GM21619 (cell line): ENCODE measurements around the gene SLC38A11.
A peak's percentile ranks its signal among the peaks of the same experiment; 100 is the strongest.
"Not testable (repeated sequence)": the region's sequence is repeated elsewhere in the genome, so short reads cannot be mapped to it uniquely, and the experiment has no call there.

Experiments
- ATAC-seq: cut with Tn5 transposase; IDR thresholded peaks from one replicate; pipeline ENCODE4 v1.9.1; 2021; ENCODE audit not compliant: unreplicated experiment

SLC38A11 gene, protein sequence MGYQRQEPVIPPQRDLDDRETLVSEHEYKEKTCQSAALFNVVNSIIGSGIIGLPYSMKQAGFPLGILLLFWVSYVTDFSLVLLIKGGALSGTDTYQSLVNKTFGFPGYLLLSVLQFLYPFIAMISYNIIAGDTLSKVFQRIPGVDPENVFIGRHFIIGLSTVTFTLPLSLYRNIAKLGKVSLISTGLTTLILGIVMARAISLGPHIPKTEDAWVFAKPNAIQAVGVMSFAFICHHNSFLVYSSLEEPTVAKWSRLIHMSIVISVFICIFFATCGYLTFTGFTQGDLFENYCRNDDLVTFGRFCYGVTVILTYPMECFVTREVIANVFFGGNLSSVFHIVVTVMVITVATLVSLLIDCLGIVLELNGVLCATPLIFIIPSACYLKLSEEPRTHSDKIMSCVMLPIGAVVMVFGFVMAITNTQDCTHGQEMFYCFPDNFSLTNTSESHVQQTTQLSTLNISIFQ

DNA sequence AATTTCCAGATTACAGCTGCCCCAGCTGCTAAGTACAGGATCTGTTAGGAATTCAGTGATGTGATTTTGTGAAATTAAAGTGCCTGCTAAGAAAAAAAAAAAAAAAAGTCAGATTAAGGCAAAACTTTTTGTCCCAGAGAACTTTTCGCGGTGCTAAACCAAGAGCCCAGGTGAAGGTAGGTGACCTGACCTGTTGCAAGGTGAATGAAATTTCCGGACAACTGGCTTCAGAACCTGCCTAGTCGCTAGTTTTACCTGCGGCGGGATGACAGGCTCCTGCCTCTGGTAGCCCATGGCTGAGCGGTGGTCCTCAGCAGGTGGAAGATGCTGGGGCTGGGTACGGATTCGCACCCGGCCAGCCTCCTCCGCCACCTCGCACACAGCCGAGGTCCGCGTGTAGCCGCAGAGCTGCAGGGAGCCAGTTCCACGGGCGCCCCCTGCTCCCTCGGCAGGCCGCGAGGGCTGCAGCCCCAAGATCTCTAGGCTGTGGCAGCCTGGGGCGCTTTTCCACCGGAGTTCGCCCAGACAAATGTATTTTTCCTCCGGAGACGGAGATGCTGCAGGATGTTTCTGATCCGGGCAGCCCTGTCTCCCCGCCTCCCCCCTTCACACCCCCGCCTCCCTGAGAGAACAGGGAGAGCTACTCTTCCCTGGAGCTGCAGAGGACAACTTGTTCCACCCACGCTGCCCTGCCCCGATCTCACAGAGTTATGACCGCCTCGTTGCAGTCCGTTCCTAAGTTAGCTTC lies at the start of gene SLC38A11:
SLC38A11 (minus strand) TSS at position 572 of the 748 bp plus-strand sequence; CDS start at position 294, 278 bp downstream.
- ATAC-seq: no peak

DNA sequence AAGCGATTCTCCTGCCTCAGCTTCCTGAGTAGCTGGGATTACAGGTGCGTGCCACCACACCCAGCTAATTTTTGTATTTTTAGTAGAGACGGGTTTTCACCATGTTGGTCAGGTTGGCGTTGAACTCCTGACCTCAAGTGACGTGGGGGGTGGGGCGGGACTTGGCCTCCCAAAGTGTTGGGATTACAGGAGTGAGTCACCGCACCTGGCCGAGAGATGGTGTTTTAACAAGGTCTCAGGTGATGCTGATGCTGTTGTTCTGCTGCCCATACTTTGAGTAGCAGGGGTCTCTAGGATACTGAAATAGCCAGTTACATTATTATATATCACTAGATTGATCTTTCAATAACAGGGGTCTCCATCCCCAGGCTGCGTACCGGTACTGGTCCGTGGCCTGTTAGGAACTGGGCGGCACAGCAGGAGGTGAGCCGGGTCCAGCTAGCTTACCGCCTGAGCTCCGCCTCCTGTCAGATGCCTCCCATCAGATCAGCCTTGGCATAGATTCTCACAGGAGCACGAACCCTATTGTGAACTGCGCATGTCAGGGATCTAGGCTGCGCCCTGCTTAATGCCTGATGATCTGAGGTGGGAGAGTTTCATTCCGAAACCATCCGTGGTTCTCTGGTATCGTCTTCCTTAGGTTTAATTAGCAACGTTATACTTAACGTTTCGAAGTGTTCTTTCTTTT lies 48.3 kb upstream of the SLC38A11 start:
- no peak for ATAC-seq

DNA sequence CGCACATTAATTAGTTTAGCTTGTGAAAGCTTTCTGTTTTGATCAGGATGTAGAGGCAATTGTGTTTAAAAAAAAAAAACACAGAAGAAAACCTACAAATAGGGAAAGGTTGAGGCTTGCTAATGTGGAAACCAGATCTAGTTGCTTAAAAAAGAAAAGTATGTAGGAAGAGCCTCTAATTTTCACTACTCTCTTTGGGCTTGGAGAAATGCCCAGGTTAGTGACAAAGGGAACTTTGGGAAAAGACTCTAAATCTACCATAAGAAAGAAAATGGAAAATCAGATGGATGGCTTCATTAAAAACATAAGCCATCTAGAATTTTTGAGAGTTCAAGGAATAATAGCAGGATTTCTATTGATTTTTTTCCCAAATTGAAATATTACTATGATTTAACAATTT lies 47.3 kb upstream of the SLC38A11 start:
- ATAC-seq: no peak

DNA sequence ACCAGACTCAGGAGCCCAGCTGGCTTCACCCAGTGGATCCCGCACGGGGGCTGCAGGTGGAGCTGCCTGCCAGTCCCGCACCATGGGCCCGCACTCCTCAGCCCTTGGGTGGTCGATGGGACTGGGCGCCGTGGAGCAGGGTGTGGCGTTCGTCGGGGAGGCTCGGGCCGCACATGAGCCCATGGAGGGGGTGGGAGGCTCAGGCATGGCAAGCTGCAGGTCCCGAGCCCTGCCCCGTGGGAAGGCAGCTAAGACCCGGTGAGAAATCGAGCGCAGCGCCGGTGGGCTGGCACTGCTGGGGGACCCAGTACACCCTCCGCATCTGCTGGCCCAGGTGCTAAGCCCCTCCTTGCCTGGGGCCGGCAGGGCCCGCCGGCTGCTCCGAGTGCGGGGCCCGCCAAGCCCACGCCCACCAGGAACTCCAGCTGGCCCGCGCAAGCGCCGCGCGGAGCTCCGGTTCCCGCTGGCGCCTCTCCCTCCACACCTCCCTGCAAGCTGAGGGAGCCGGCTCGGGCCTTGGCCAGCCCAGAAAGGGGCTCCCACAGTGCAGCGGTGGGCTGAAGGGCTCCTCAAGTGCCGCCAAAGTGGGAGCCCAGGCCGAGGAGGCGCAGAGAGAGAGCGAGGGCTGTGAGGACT lies 39.5 kb upstream of the SLC38A11 start:
- not testable (repeated sequence) for ATAC-seq

DNA sequence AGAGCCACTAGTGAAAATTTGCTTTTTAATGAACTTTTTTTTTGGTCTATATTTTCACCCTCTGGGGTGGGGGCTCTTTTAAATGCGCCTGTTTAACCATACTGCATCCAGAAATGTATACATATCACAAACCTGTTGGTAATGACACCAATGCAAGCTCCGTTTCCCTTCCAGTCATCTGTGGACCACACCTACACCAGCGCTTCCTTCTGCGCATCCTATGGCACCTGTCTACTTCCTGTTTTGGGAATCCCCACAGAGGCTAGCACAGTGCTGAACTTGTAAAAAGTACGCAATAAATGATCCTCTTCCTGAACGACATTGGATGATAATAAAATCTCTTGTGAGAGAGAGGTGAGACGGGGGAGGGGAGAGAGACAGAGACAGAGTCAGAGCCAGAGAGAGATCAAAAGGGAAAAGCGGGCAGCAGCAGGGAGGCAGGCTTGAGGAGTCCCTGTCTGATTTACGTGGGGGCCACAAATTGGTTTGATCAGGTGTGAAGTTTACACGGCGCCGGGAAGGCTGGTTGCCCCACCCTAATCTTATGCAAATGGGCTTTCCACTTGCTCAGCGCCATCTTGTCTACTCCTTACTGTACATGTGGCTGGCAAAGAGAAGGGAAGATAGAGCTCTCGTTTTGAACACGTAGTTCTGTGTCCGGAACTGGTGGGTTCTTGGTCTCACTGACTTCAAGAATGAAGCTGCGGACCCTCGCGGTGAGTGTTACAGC lies 38.1 kb upstream of the SLC38A11 start:
- ATAC-seq: no peak

DNA sequence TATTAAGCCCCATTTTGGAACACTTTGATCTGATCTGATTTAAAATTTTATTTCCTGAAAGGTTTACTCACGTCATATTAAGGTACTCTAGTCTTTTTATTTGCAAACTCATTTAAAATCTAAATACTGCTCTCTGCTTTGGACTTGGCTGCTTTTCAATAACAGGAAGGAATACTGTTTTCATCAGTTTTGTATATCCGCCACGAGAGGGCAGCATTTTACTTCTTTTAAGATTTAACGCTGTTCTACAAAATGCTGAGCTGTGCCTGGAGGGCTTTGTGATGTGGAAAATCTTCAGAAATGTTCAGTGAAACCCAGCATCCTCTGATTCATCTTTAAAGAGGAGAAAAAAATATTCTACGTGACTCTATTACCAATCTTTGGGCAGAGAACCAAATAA lies 37.5 kb upstream of the SLC38A11 start:
- ATAC-seq: peak; percentile 75

DNA sequence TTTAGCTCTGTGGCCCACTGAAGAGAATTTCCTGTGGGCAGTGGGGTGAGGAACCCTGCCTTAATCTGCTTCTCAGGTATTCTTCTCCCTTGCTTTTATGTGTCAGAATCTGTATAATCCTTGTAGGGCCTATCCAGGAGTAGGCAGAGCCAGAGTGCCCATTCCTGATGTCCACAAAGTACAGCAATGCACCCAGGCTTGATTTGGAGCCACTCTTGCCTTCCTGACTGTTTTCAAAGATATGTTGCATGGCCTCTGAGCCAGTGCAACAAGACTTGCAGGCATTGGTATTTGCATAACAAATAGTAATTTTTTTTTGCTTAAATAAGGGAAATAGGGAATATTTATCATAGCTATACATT lies 36.7 kb upstream of the SLC38A11 start:
- not testable (repeated sequence) for ATAC-seq

DNA sequence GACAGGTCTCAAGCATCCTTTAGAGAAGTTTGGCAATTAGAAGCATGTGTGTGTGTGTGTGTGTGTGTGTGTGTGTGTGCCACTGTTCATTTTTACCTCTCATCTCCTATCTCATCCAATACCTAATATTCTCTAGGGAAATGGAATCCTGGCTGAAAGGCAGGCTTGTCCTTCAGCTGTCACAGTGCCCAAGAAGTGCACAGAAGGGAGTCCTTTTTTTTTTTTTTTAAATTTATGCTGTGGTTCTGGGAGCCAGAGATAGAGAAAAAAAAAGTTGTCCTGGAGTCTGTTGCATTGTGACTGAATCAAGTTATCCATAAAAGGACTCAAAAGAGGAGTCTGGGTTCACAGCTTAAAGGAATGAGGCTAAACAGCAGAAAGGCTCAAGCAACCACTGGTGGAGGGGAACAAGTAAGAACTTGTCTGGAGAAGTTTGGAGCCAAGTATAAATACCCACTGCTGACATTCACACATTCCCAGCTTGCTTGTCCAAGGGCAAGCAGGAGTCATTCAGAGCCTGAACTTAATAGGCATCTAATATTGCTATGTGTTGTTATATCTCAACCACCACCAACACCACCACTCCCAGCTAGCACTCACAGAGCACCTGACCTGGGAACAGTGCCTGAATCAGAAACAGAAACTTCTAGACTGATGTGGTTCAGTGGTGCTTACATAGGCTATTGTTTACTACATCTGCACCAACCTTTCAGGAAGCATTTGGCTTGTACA lies 36.2 kb upstream of the SLC38A11 start:
- ATAC-seq: peak; percentile 74

DNA sequence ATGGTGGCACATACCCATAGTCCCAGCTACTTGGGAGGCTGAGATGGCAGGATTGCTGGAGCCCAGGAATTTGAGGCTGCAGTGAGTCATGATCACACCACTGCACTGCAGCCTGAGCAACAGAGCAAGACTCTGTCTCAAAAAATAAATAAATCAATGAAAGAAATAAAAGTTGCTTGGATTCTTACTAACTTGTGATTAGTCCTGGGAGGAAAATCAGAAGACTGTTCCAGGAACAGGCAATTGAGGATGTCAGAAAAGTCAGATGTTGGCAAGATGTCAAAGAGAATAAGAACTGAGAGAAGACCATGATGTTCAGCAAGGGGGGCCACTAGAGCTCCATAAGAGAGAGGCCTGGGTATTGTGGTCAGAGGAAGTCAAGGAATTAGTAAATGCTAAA lies 35.6 kb upstream of the SLC38A11 start:
- not testable (repeated sequence) for ATAC-seq

DNA sequence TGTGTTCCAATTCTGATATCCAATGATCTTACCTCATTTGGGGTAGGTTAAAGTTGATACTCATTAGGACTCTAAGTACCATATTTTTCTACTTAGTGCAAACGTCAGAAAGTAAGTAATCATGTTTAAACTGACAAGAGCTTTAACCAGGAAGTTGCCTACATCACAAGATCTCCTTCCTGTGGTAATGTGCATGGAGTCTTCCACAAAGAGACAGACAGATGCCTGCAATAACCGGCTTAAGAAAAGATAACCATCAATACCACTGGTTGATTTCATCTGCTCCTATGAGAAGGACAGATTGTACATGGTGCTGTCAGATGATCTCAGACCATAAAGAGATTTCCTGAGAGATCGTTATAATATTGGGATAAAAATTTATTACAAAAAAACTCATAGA lies 33.5 kb upstream of the SLC38A11 start:
- ATAC-seq: not testable (repeated sequence)

DNA sequence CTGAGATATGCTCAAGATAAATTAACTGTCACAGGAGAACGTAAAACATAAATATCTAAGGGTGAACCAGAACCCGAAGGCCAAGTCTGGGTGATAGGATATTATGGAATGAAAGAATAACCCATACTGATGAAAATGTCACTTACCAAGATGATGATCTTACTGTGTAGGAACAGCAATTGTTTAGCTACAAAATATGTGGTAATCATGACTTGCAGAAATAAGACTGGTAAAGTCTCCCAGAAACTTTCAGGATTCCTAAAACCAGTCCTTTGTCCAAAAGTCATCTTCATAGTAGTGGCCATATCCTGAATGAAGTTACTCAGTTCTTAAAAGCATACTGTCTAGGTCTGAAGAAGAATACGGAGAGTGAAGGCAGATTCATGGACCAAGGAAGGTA lies 30.7 kb upstream of the SLC38A11 start:
- not testable (repeated sequence) for ATAC-seq

DNA sequence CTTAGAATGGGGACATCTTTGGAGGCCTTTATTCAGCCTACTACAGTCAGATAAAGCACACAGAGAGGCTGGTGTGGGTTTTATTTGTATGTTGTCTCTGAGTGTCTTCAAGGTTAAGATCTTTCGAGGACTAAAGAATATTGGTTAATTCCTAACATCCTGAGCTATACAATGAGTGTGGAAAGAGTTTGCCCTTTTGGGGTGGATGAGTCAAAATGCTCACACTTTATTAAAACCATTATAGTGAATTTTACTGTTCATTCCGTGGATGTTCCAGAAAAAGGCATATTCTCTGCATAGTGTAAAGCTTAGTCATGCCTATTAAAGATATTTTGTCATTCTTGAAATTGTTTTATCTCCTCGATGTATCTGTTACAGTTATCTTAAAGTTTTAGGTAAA lies 29.1 kb upstream of the SLC38A11 start:
- ATAC-seq: no peak

DNA sequence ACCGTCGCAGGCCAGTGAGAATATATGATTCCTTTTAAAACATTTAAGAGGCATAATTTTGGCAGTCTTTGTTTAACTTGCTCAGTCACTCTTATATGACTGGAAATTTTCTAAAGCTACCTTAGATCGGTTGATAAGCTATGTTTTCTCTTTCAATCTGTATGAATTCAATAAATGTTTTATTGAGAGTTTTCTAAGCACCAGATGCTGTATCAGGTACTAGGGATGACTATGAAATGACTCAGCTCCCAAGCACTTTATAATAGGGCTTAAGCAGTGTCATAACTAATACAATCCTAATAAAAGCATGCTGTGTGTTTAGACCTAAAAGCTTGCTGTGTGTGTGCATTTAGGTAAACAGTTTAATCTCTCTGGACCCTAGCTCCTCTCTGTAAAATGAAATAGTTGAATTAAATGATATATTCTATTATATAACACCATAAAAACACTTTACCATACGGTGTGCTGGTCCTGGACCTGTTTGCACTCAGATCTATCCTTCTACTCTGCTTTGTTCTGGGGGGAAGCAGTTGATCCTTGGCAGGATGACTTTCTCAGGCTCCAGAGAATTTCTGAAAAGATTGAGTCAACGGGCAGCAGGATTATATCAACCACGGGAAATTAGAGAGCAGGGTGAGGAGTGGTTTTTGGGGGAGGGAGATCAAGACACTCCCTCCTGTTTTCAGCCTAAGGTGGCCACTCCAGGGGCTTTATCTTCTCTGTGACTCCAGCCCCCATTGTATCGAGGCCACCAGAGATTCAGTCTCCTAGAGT lies 26.1 kb upstream of the SLC38A11 start:
- no peak for ATAC-seq

DNA sequence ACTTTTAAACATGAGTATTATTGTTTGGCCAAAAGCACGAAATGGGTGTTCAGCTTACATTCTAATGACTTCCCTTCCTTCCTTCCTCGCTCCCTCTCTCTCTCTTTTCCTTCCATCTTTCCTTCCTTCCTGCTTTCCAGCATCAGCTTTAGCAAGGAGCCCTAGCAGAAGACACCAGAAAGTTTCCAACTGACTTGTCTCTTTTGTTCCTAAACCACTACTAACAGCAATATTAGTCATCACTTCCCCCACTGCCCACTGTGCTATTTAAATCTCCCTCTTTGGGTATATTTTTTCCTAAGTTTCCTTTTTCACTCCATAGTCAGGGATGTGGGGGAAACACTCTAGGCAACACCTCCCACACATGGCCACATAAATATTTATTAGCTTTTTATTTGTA lies 25.4 kb upstream of the SLC38A11 start:
- not testable (repeated sequence) for ATAC-seq

DNA sequence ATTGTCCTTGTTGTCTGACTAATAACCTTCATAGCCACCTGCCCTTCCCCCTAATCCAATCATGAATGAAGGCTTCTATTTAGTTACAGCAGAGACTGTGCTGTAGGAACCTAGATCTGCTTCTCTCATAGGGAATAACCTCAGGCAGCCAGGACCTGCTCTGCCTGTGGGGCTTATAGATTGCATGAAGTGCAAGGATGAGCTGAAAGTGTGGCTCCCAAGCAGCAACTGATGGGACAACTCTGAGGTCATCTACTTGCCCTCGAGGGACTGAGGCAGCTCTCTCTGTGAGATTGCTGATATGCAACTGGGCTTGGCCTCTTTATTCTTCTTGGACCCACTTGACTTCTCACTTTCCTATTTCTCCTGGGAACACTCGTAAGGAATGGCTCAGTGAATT lies 23.8 kb upstream of the SLC38A11 start:
- ATAC-seq: no peak

DNA sequence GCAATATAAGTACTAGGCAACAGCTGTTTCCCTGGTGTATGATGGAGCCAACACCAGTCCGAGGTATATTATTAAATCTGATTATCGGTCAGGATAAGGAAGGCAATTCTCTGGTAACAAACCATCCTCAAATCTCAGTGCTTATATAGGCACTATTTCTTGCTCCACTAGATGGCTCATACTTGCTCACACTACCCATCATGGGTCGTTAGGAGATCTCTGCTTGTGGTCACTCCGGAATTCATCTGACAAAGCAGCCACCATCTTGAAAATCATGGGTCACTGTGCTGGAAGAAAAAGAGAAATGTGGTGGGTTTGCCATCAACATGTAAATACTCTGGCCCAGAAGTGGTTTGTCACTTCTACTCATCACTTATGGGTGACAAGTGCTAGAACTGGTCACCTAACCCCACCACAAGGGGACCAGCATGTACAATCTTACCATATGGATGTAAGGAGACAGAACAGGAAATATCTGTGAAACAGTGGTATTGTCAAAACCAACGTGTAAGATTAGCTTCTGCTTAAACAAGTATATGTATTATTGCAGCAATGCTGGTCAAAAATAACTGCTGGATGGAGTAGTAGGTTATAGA lies 21.6 kb upstream of the SLC38A11 start:
- not testable (repeated sequence) for ATAC-seq

DNA sequence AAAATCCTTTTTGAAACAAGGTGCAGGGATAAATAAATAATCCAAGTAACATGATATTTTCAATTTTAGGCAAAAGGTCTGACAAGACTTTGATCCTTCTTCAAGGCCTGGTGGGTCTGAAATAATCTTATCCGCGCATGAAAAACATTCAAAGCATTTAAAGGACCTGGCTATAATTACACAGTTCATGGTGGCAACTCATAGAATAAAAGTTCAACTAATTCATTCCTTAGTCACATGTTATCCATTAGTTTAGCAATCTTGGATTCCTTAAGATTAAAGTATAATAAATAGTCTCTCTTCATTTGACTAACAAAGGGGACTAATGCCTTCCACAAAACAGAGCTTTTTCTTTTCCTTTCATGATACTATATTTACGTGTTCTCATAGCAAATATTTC lies 21.0 kb upstream of the SLC38A11 start:
- ATAC-seq: no peak

DNA sequence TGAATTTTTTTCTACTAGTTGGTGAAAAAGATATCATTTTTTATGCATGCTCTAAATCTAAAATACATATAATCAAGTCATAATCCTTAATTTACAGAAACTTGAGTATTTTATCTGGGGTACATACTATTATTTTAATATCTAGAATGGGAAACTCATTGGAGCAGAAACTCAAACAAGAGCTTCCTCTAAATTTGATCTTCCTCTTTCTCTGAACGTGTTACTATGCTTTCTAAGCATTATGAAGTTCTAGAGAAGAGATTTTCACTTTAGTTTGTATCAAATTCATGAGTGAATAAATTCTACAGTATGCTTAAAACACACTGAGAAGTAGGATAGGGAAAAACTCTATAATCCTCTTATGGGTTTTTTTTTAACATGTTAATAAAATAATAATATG lies 20.6 kb upstream of the SLC38A11 start:
- ATAC-seq: no peak

DNA sequence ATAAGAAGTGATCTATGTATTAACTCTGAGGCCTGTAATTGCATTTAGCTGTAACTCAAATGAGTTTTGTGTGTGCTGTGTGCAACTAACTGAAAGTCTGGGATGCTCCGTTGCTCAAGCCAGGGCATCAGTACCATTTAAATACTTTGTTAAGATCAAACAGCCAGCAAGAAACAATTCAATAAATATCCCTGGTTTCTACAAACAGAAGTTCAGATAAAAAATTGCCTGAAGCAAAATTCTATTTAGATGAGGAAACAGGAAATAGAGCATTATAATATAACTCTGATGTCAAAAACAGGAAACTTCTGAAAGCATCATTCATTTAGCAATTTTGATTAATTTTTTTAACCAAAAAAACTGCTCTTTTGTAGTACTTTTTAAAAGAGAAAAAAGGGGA lies 18.9 kb upstream of the SLC38A11 start:
- no peak for ATAC-seq
